ENCODE data around the gene CCDC71.

DNA sequence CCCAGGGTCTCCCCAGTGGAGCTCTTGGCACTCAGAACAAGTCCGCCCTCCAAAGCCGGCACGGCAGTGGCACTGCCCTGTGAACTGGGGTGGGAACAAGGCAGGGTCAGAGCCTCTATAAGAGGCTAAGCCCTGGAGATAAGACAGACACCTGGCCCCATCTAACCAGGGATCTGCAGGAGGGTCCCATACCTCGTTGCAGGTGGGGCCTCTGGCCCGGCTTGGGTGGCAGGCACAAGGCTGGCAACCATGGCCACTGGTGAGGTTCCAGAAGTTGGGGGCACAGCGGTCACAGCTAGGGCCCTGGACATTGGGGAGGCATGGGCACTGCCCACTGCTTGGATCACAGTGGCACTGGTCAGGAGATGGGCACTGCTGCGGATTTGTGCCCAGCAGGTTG lies 41.9 kb downstream of the CCDC71 start:
- TF ChIP-seq, protein P1, sequence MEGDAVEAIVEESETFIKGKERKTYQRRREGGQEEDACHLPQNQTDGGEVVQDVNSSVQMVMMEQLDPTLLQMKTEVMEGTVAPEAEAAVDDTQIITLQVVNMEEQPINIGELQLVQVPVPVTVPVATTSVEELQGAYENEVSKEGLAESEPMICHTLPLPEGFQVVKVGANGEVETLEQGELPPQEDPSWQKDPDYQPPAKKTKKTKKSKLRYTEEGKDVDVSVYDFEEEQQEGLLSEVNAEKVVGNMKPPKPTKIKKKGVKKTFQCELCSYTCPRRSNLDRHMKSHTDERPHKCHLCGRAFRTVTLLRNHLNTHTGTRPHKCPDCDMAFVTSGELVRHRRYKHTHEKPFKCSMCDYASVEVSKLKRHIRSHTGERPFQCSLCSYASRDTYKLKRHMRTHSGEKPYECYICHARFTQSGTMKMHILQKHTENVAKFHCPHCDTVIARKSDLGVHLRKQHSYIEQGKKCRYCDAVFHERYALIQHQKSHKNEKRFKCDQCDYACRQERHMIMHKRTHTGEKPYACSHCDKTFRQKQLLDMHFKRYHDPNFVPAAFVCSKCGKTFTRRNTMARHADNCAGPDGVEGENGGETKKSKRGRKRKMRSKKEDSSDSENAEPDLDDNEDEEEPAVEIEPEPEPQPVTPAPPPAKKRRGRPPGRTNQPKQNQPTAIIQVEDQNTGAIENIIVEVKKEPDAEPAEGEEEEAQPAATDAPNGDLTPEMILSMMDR (IDR thresholded peaks at IDR 0.05) = no peak
- TF ChIP-seq EZH2 (IDR thresholded peaks at IDR 0.05; ENCODE audit: borderline replicate concordance, insufficient read depth, low read depth, low read length, poor library complexity, severe bottlenecking) = no peak

All from B cell (primary cell).